Measurements from ENCODE around the gene PLXNB3.
"Not testable (repeated sequence)": the region's sequence is repeated elsewhere in the genome, so short reads cannot be mapped to it uniquely, and the experiment has no call there.

PLXNB3 gene

GRCh38 chrX:153794018-153794896 is 30.2 kb downstream of the PLXNB3 start, which contains the start of the genes IDH3G and SSR4:
TSS of gene IDH3G (minus strand) at chrX:153794375. CDS start at chrX:153794326, 49 bp downstream.
TSS of gene SSR4 (plus strand) at chrX:153794668. CDS start at chrX:153794688, 20 bp downstream.
- ATAC-seq = peak; percentile 94 to 96

- ATAC-seq = no peak
Measured at GRCh38 chrX:153794897-153795816, 31.1 kb downstream of the PLXNB3 start.

- ATAC-seq = no peak
Measured at GRCh38 chrX:153797415-153798015, 33.5 kb downstream of the PLXNB3 start.

GRCh38 chrX:153799326-153799725 is 35.3 kb downstream of the PLXNB3 start:
- ATAC-seq = no peak

GRCh38 chrX:153800177-153800722 is 36.2 kb downstream of the PLXNB3 start:
- ATAC-seq = no peak

- no peak for ATAC-seq
Measured at GRCh38 chrX:153800746-153801145, 36.7 kb downstream of the PLXNB3 start.

GRCh38 chrX:153801669-153802068 is 37.6 kb downstream of the PLXNB3 start:
- ATAC-seq = no peak

- no peak for ATAC-seq
Measured at GRCh38 chrX:153802513-153803045, 38.5 kb downstream of the PLXNB3 start.

GRCh38 chrX:153803211-153804099 is 39.4 kb downstream of the PLXNB3 start:
- no peak for ATAC-seq

GRCh38 chrX:153804100-153804595 is 40.1 kb downstream of the PLXNB3 start:
- no peak for ATAC-seq

GRCh38 chrX:153804621-153805020 is 40.6 kb downstream of the PLXNB3 start:
- no peak for ATAC-seq

GRCh38 chrX:153805436-153805835 is 41.4 kb downstream of the PLXNB3 start:
- ATAC-seq = no peak

- no peak for ATAC-seq
Measured at GRCh38 chrX:153806999-153807575, 43.0 kb downstream of the PLXNB3 start.

- no peak for ATAC-seq
Measured at GRCh38 chrX:153807976-153808375, 43.9 kb downstream of the PLXNB3 start.

- no peak for ATAC-seq
Measured at GRCh38 chrX:153812220-153812619, 48.2 kb downstream of the PLXNB3 start.

- ATAC-seq = no peak
Measured at GRCh38 chrX:153813161-153813560, 49.1 kb downstream of the PLXNB3 start.

GRCh38 chrX:153814591-153815315 is 50.7 kb downstream of the PLXNB3 start:
- ATAC-seq = no peak

- ATAC-seq = no peak
Measured at GRCh38 chrX:153816831-153817690, 53.0 kb downstream of the PLXNB3 start.

GRCh38 chrX:153818064-153818463 is 54.0 kb downstream of the PLXNB3 start:
- not testable (repeated sequence) for ATAC-seq
